Cardiac muscle cell (in vitro differentiated cells and primary cell): ENCODE data around the gene KCNIP3. TPM values are rescaled to one million over a fixed set of nuclear protein-coding genes. Genes with fewer than 3 reads are reported as not detected.

Experiments used
- DNase-seq, 2 donors: peaks; one replicate each; pipeline versions ENCODE4 v3.0.0 to v3.0.0-alpha.2; 2010 to 2017; ENCODE audit warnings: low read depth in 1 of 2, low spot score in 1 of 2
- H3K27ac ChIP-seq: fragments of 200-600 bp; sonication (generic); 2 replicates; pipeline ENCODE4 v1.5.1; 2016
- H3K27me3 ChIP-seq: fragments of 200-600 bp; sonication (generic); 2 replicates; pipeline ENCODE4 v1.6.0; 2016; ENCODE audit warnings: control low read depth
- H3K36me3 ChIP-seq: fragments of 200-600 bp; sonication (generic); 2 replicates; pipeline ENCODE4 v1.5.1; 2016; ENCODE audit warnings: control low read depth
- H3K4me1 ChIP-seq: fragments of 200-600 bp; sonication (generic); 2 replicates; pipeline ENCODE4 v1.8.1; 2017; ENCODE audit warnings: low read depth, mild to moderate bottlenecking, mixed run types
- H3K4me3 ChIP-seq: fragments of 200-600 bp; sonication (generic); 2 replicates; pipeline ENCODE4 v1.5.1; 2016; ENCODE audit warnings: mild to moderate bottlenecking
- H3K9me3 ChIP-seq: fragments of 200-600 bp; sonication (generic); 2 replicates; pipeline ENCODE4 v1.5.1; 2017; ENCODE audit warnings: low read depth, mild to moderate bottlenecking, control low read depth
- polyA plus RNA-seq: library from polyadenylated mRNA; unstranded; fragments of >200 nt; fragmentation: Nextera tagmentation; extraction: Ambion mirVana; gene quantifications from 2 replicates; pipeline ENCODE4 v1.2.1, GENCODE V29; 2016
- total RNA-seq: library from RNA; depleted of rRNA; stranded (reverse); fragments of >200 nt; gene quantifications from 2 replicates; pipeline ENCODE4 v1.2.3, GENCODE V29; 2016
- TF ChIP-seq, protein P1 (sequence below): IDR thresholded peaks from 2 replicates; pipeline ENCODE4 v1.5.1; 2012; ENCODE audit warnings: low read depth, mild to moderate bottlenecking, low read length

The KCNIP3 gene
- total and polyA plus RNA-seq, 2 experiments from 2014 or later = 1.2 to 5.2 TPM

- Histone ChIP-seq H3K36me3 (no peaks in the 10 kb centered on the region), H3K27ac (no peak overlapping the region), H3K4me1 (no peaks in the 10 kb centered on the region), H3K27me3 (no peaks in the 10 kb centered on the region), H3K4me3 (no peak overlapping the region), H3K9me3 (no peaks in the 10 kb centered on the region)
- TF ChIP-seq, protein P1, sequence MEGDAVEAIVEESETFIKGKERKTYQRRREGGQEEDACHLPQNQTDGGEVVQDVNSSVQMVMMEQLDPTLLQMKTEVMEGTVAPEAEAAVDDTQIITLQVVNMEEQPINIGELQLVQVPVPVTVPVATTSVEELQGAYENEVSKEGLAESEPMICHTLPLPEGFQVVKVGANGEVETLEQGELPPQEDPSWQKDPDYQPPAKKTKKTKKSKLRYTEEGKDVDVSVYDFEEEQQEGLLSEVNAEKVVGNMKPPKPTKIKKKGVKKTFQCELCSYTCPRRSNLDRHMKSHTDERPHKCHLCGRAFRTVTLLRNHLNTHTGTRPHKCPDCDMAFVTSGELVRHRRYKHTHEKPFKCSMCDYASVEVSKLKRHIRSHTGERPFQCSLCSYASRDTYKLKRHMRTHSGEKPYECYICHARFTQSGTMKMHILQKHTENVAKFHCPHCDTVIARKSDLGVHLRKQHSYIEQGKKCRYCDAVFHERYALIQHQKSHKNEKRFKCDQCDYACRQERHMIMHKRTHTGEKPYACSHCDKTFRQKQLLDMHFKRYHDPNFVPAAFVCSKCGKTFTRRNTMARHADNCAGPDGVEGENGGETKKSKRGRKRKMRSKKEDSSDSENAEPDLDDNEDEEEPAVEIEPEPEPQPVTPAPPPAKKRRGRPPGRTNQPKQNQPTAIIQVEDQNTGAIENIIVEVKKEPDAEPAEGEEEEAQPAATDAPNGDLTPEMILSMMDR = no peak
- DNase-seq = no peak
These were observed 10.7 kb downstream of the KCNIP3 start for GRCh38 chr2:95307878-95308277.

- Histone ChIP-seq H3K27ac (no peak overlapping the region), H3K9me3 (no peaks in the 10 kb centered on the region), H3K4me1 (no peaks in the 10 kb centered on the region), H3K4me3 (no peak overlapping the region), H3K27me3 (no peaks in the 10 kb centered on the region), H3K36me3 (no peaks in the 10 kb centered on the region)
- TF ChIP-seq, protein P1 = no peak
- no peak for DNase-seq
These were observed 11.4 kb downstream of the KCNIP3 start for GRCh38 chr2:95308426-95308990.

- Histone ChIP-seq H3K4me1 (no peaks in the 10 kb centered on the region), H3K4me3 (no peak overlapping the region), H3K9me3 (no peaks in the 10 kb centered on the region), H3K27me3 (no peaks in the 10 kb centered on the region), H3K36me3 (no peaks in the 10 kb centered on the region), H3K27ac (no peak overlapping the region)
- TF ChIP-seq, protein P1 = no peak
- no peak for DNase-seq
These were observed 12.5 kb downstream of the KCNIP3 start for GRCh38 chr2:95309599-95309998.

DNA sequence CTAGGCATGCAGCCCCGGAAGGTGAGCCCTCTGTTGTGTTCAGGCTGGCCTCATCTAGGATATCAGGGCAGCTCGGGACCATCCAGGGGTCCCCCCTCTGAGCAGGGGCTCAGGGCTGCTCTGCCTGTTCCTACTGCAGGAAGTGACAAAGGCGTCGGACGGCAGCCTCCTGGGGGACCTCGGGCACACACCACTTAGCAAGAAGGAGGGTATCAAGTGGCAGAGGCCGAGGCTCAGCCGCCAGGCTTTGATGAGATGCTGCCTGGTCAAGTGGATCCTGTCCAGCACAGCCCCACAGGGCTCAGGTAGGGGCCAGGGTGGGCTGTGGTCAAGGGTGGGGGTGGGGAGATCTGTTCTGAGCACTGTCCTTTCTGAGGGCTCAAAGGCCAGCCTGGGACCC, 13.1 kb downstream of the KCNIP3 start:
- Histone ChIP-seq H3K4me3 (no peak overlapping the region), H3K27me3 (no peaks in the 10 kb centered on the region), H3K4me1 (no peaks in the 10 kb centered on the region), H3K27ac (no peak overlapping the region), H3K9me3 (no peaks in the 10 kb centered on the region), H3K36me3 (no peaks in the 10 kb centered on the region)
- no peak for DNase-seq
- TF ChIP-seq, protein P1 = no peak

- DNase-seq = no peak
- Histone ChIP-seq H3K9me3 (no peaks in the 10 kb centered on the region), H3K27me3 (no peaks in the 10 kb centered on the region), H3K27ac (no peak overlapping the region), H3K36me3 (no peaks in the 10 kb centered on the region), H3K4me3 (no peak overlapping the region), H3K4me1 (no peaks in the 10 kb centered on the region)
- TF ChIP-seq, protein P1 = no peak
These were observed 13.5 kb downstream of the KCNIP3 start for GRCh38 chr2:95310651-95311050.
